ENCODE data around the gene LTF. TPM values are rescaled to one million over a fixed set of nuclear protein-coding genes. Genes with fewer than 3 reads are reported as not detected.

LTF gene
- total and polyA plus RNA-seq, 9 of the 15 experiments (the other 6 are each of a cell fraction or from before 2014, with no cell fraction given) = 0.07 TPM; not detected in 8

- no peak overlapping the region for H3K4me2 ChIP-seq (ENCODE audit: insufficient read depth, low read length)
- ChIA-PET POLR2A (interaction anchor here (1.1 to 2.4 kb wide), 3 partner anchors 10 to 124 kb away, joined by 3 to 25 read pairs (median 6); no protein-coding TSS in a partner anchor), CTCF (ENCODE audit: low intra/inter-chr PET ratio) (interaction anchor here (4.6 to 7.1 kb wide), 2 partner anchors 67 to 140 kb away, joined by 100 to 177 read pairs; no protein-coding TSS in a partner anchor)
- no TSS peak for BruUV-seq (replicated peaks)
- no peaks in the 10 kb centered on the region for H3K36me3 ChIP-seq (ENCODE audit: control insufficient read depth, insufficient read depth, low read length)
- FAIRE-seq (no peak), ATAC-seq (no peak), DNase-seq (ENCODE audit: extremely low read depth in 1 of 4, low spot score in 3 of 4) (no peak)
- no peak overlapping the region for H3K9ac ChIP-seq (ENCODE audit: insufficient read depth in 1 of 2, low read depth in 2 of 2, low read length in 2 of 2)
- intact Hi-C loops (cut with micrococcal nuclease) = no loop called here
- in situ Hi-C loops (cut with MboI) = no loop called here
- no peak overlapping the region for H3K27ac ChIP-seq (ENCODE audit: extremely low read depth, low read depth, low read length)
- H3K4me1 ChIP-seq (replicated peaks in 1 of 2; ENCODE audit: control insufficient read depth in 2 of 2, insufficient read depth in 2 of 2, low read length in 2 of 2) = peaks cover 24 to 41% of the 10 kb centered on the region in 2 experiments; a peak in 4 of 5 replicates
- H3K4me3 ChIP-seq = no peak overlapping the region
- H3K79me2 ChIP-seq (ENCODE audit: control insufficient read depth, insufficient read depth, low read length) = no peaks in the 10 kb centered on the region
- peaks cover 2% of the 10 kb centered on the region for H3K9me1 ChIP-seq (ENCODE audit: control insufficient read depth, insufficient read depth, low read length)
- 50% methylated on average over 6 of the region's 6 CpGs for WGBS (ENCODE audit: insufficient coverage, low coverage, missing lambda C conversion rate)
- H3K9me3 ChIP-seq (replicated peaks; ENCODE audit: control insufficient read depth, insufficient read depth, low read depth, low read length) = no peaks in the 10 kb centered on the region
- no peaks in the 10 kb centered on the region for H3K27me3 ChIP-seq (ENCODE audit: control insufficient read depth in 2 of 2, insufficient read depth in 2 of 2, low read length in 2 of 2)
- H4K20me1 ChIP-seq (replicated peaks; ENCODE audit: control insufficient read depth, insufficient read depth, low read length) = 0 out of 2 replicates have a peak, but pooled peaks cover 3% of the 10 kb centered on the region
- H2AFZ ChIP-seq (ENCODE audit: low read depth, low read length) = peak overlapping the region; percentile 64; the same call in 1 of the 2 replicates
- TF ChIP-seq HIVEP1 (CRISPR knock-in tag; IDR thresholded peaks at IDR 0.05) (no peak), FOS (IDR thresholded peaks at IDR 0.05; ENCODE audit: extremely low read depth, insufficient read length) (no peak), THAP7 (CRISPR knock-in tag; IDR thresholded peaks at IDR 0.05) (no peak), JUND (IDR thresholded peaks at IDR 0.05; ENCODE audit: borderline replicate concordance, low read depth, low read length) (peak; percentile 55; the same call in 1 of the 2 replicates), JUND (tag; IDR thresholded peaks at IDR 0.05; ENCODE audit: borderline replicate concordance, low read depth, low read length) (no peak), ZNF124 (CRISPR knock-in tag; IDR thresholded peaks at IDR 0.05) (no peak), FOXJ2 (tag; IDR thresholded peaks at IDR 0.05) (0 out of 2 replicates have a peak, but pooled peaks have one; percentile 15), SREBF1 (IDR thresholded peaks at IDR 0.05; ENCODE audit: borderline replicate concordance, low read depth, low read length) (no peak), LARP7 (IDR thresholded peaks at IDR 0.05) (no peak), ZNF644 (tag; IDR thresholded peaks at IDR 0.05; ENCODE audit: low read depth) (0 out of 2 replicates have a peak, but pooled peaks have one; percentile 50)
- TF ChIP-seq, protein P1, sequence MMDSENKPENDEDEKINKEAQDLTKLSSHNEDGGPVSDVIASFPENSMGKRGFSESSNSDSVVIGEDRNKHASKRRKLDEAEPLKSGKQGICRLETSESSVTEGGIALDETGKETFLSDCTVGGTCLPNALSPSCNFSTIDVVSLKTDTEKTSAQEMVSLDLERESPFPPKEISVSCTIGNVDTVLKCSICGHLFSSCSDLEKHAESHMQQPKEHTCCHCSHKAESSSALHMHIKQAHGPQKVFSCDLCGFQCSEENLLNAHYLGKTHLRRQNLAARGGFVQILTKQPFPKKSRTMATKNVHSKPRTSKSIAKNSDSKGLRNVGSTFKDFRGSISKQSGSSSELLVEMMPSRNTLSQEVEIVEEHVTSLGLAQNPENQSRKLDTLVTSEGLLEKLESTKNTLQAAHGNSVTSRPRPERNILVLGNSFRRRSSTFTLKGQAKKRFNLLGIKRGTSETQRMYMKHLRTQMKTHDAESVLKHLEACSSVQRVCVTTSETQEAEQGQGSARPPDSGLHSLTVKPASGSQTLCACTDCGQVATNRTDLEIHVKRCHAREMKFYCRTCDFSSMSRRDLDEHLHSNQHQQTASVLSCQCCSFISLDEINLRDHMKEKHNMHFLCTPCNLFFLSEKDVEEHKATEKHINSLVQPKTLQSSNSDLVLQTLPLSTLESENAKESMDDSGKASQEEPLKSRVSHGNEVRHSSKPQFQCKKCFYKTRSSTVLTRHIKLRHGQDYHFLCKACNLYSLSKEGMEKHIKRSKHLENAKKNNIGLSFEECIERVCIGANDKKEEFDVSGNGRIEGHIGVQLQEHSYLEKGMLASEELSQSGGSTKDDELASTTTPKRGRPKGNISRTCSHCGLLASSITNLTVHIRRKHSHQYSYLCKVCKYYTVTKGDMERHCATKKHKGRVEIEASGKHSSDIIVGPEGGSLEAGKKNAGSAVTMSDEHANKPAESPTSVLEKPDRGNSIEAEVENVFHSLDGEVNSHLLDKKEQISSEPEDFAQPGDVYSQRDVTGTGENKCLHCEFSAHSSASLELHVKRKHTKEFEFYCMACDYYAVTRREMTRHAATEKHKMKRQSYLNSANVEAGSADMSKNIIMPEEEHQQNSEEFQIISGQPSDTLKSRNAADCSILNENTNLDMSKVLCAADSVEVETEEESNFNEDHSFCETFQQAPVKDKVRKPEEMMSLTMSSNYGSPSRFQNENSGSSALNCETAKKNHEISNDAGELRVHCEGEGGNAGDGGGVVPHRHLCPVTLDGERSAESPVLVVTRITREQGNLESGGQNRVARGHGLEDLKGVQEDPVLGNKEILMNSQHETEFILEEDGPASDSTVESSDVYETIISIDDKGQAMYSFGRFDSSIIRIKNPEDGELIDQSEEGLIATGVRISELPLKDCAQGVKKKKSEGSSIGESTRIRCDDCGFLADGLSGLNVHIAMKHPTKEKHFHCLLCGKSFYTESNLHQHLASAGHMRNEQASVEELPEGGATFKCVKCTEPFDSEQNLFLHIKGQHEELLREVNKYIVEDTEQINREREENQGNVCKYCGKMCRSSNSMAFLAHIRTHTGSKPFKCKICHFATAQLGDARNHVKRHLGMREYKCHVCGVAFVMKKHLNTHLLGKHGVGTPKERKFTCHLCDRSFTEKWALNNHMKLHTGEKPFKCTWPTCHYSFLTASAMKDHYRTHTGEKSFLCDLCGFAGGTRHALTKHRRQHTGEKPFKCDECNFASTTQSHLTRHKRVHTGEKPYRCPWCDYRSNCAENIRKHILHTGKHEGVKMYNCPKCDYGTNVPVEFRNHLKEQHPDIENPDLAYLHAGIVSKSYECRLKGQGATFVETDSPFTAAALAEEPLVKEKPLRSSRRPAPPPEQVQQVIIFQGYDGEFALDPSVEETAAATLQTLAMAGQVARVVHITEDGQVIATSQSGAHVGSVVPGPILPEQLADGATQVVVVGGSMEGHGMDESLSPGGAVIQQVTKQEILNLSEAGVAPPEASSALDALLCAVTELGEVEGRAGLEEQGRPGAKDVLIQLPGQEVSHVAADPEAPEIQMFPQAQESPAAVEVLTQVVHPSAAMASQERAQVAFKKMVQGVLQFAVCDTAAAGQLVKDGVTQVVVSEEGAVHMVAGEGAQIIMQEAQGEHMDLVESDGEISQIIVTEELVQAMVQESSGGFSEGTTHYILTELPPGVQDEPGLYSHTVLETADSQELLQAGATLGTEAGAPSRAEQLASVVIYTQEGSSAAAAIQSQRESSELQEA (IDR thresholded peaks at IDR 0.05; ENCODE audit: low read depth) = no peak
Measured at GRCh38 chr3:46490338-46491084, 25.8 kb upstream of the LTF start.

All from K562 (cell line).